H1 (cell line): Measurements from ENCODE around the gene TMEM125. TPM values are rescaled to one million over a fixed set of nuclear protein-coding genes. Genes with fewer than 3 reads are reported as not detected.

Experiments used
- SAP30 ChIP-seq: fragments of 300-600 bp; sonication (generic); IDR thresholded peaks from 2 replicates; pipeline ENCODE4 v1.7.1; 2012; ENCODE audit warnings: low read length, moderate library complexity, mild to moderate bottlenecking, inconsistent platforms; ENCODE audit not compliant: insufficient read depth, insufficient replicate concordance
- polyA plus RNA-seq, 7 experiments: library from polyadenylated mRNA; depleted of rRNA in 3 of 7; stranded (reverse) in 5 of 7; unstranded in 2 of 7; fragments of >200 nt in 5 of 7; fragments of 200-250 nt in 2 of 7; gene quantifications; 1 replicate in 5 of 7; 2 replicates in 1 of 7; 4 replicates in 1 of 7; pipeline versions ENCODE4 v1.2.1 to v1.2.3, GENCODE V29; 2011 to 2013; ENCODE audit warnings: missing spikeins in 2 of 7, mixed read lengths in 2 of 7
- total RNA-seq: library from RNA; stranded (reverse); fragmentation: NEBNext Ultra II Directional; extraction: Animal tissue kit (Norgen Biotek cat#: 25700); gene quantifications from 2 replicates; pipeline ENCODE4 v1.2.1, GENCODE V29; 2021
- TF ChIP-seq, protein P1 (sequence below): IDR thresholded peaks from 2 replicates; pipeline ENCODE4 v1.6.1; 2012; ENCODE audit warnings: low read length, inconsistent platforms
- TF ChIP-seq, protein P2 (sequence below), 3 experiments: IDR thresholded peaks; 1 replicate in 2 of 3; 2 replicates in 1 of 3; pipeline versions ENCODE4 v1.5.1 to v1.6.1; 2011; ENCODE audit warnings: low read length in 3 of 3, mild to moderate bottlenecking in 3 of 3, inconsistent platforms in 2 of 3, low read depth in 1 of 3, moderate library complexity in 1 of 3; ENCODE audit not compliant: insufficient read depth in 1 of 3; ENCODE audit errors: control extremely low read depth in 1 of 3
- TF ChIP-seq, protein P3 (sequence below): IDR thresholded peaks from 2 replicates; pipeline ENCODE4 v1.6.1; 2012; ENCODE audit warnings: inconsistent platforms

Gene TMEM125
- total and polyA plus RNA-seq, 2 of the 8 experiments (the other 6 are each of a cell fraction or from before 2014, with no cell fraction given) = 26.5 to 46.7 TPM

DNA sequence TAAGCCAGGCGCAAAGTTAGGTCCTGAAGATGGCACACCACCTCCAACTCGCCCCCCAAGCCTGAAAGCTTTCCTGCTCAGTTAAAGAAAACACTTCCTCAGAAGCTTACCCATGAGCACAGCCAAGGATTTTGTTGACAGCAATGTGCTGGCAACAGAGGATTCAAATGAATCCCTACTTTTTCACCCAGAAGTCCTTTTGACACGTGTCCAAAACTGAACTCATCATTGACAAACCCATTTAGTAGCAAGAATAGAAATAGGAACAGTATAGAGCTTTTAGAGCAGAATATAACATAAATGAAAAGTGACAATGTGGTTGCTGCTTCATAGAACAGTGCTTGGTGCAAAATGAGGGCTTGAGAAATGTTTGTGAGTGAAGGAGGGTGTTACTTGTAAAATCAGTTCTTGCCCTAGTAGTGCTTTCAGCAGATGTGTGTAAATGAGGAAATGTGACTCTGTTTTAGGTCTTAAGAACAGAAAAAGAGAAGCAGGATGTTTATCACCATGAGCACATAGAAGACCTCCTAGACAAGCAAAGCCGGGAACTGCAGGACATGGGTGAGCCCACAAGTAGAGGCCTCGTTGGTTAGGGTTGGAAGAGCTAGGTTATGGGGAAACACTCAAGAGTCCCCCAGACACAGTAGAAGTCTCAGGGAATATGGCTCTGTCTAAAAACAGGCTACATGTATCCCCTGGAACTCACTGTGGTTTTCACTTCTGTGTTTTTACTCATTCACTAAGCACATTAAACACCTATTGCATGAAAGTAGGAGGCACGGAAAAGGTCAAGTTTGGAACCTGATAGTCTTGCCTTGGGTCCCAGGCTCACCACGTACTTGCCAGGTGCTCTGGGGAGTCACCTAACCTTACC is 48.6 kb upstream of the TMEM125 start (continued):
- TF ChIP-seq, protein P1, sequence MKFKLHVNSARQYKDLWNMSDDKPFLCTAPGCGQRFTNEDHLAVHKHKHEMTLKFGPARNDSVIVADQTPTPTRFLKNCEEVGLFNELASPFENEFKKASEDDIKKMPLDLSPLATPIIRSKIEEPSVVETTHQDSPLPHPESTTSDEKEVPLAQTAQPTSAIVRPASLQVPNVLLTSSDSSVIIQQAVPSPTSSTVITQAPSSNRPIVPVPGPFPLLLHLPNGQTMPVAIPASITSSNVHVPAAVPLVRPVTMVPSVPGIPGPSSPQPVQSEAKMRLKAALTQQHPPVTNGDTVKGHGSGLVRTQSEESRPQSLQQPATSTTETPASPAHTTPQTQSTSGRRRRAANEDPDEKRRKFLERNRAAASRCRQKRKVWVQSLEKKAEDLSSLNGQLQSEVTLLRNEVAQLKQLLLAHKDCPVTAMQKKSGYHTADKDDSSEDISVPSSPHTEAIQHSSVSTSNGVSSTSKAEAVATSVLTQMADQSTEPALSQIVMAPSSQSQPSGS = no peak
- TF ChIP-seq, protein P2, sequence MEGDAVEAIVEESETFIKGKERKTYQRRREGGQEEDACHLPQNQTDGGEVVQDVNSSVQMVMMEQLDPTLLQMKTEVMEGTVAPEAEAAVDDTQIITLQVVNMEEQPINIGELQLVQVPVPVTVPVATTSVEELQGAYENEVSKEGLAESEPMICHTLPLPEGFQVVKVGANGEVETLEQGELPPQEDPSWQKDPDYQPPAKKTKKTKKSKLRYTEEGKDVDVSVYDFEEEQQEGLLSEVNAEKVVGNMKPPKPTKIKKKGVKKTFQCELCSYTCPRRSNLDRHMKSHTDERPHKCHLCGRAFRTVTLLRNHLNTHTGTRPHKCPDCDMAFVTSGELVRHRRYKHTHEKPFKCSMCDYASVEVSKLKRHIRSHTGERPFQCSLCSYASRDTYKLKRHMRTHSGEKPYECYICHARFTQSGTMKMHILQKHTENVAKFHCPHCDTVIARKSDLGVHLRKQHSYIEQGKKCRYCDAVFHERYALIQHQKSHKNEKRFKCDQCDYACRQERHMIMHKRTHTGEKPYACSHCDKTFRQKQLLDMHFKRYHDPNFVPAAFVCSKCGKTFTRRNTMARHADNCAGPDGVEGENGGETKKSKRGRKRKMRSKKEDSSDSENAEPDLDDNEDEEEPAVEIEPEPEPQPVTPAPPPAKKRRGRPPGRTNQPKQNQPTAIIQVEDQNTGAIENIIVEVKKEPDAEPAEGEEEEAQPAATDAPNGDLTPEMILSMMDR (IDR thresholded peaks at IDR 0.05; ENCODE audit: control extremely low read depth in 1 of 3, insufficient read depth in 1 of 3, low read depth in 1 of 3, low read length in 3 of 3) = no peak
- TF ChIP-seq, protein P3, sequence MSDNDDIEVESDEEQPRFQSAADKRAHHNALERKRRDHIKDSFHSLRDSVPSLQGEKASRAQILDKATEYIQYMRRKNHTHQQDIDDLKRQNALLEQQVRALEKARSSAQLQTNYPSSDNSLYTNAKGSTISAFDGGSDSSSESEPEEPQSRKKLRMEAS = no peak
- TF ChIP-seq SAP30 = no peak
